ENCODE results near the gene IFITM10. TPM values are rescaled to one million over a fixed set of nuclear protein-coding genes. Genes with fewer than 3 reads are reported as not detected.
A peak's percentile ranks its signal among the peaks of the same experiment; 100 is the strongest.
"Not testable (repeated sequence)": the region's sequence is repeated elsewhere in the genome, so short reads cannot be mapped to it uniquely, and the experiment has no call there.

IFITM10 gene
- total and polyA plus RNA-seq, 9 of the 15 experiments (the other 6 are each of a cell fraction or from before 2014, with no cell fraction given) = 0.08 to 0.13 (median 0.09) TPM; not detected in 6

DNA sequence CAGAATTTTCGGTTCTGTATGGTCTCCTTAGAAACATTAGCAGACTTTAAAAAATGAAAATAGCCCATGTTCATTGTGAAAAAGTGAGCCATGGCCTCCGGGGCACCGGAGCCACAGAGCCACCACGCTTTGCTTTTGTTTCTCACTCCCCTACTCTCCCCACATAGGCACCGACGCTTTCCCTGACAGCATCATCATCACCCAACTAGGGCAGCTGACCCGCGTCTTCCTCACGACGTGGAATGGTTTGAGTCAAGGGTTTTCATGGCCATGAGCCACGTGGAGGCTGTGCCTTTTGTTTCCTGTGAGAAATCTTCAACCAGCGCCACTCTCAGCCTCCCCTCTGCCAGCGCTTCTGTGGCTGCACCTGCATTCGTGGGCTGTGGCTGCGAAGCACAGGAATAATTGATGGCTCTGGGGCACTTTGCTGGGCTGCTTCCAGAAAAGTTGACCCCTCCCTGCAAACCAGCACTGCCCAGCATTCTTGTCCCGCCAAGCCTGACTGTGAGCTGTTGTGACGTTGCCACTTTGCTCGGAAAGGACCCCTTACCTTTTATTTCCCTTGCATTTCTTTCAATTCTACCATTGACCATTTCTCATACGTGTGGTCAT is 62.0 kb downstream of the IFITM10 start:
- H3K9me3 ChIP-seq (replicated peaks; ENCODE audit: control insufficient read depth, insufficient read depth, low read depth, low read length); H3K79me2 ChIP-seq (ENCODE audit: control insufficient read depth, insufficient read depth, low read length); DNase-seq (ENCODE audit: extremely low read depth in 1 of 4, low spot score in 3 of 4); H3K9ac ChIP-seq (ENCODE audit: insufficient read depth in 1 of 2, low read depth in 2 of 2, low read length in 2 of 2); intact Hi-C loops (cut with micrococcal nuclease); H3K9me1 ChIP-seq (ENCODE audit: control insufficient read depth, insufficient read depth, low read length); FAIRE-seq; H4K20me1 ChIP-seq (replicated peaks; ENCODE audit: control insufficient read depth, insufficient read depth, low read length); H2AFZ ChIP-seq (ENCODE audit: low read depth, low read length); H3K36me3 ChIP-seq (ENCODE audit: control insufficient read depth, insufficient read depth, low read length); BruUV-seq (replicated peaks); H3K27ac ChIP-seq (ENCODE audit: extremely low read depth, low read depth, low read length); H3K4me2 ChIP-seq (ENCODE audit: insufficient read depth, low read length); H3K4me3 ChIP-seq; CTCF ChIA-PET (ENCODE audit: low intra/inter-chr PET ratio); H3K4me1 ChIP-seq (replicated peaks in 1 of 2; ENCODE audit: control insufficient read depth in 2 of 2, insufficient read depth in 2 of 2, low read length in 2 of 2); POLR2A ChIA-PET; ATAC-seq: not testable (repeated sequence)
- H3K27me3 ChIP-seq (ENCODE audit: control insufficient read depth in 2 of 2, insufficient read depth in 2 of 2, low read length in 2 of 2) = peaks cover 7 to 45% of the 10 kb centered on the region in 2 experiments; a peak in 3 of 5 replicates
- 0% methylated on average over 14 of the region's 19 CpGs for WGBS (ENCODE audit: insufficient coverage, low coverage, missing lambda C conversion rate)
- in situ Hi-C loops (cut with MboI) = loop anchor here (25.0 kb wide), 1 partner anchor 324 kb away; no protein-coding TSS in a partner anchor

DNA sequence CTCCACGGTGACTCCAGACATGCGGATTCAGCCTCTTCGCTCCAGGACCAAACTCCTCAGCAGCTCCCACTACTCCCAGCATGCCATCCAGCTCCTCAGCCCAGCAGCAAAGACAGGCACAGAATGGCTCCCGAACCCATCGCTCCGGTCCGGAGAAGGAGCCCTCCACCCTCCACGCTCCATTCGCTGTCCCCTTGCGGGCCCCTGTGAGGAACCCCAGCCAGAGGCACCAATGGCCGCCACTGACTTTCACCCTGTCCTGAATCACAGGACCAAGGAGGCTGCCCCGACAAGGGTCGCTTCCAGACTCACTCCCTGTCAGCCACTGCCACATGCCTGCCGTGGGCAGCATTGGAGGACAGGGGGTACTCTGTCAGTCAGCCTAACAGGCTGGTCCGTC is 64.2 kb downstream of the IFITM10 start:
- CTCF ChIA-PET (ENCODE audit: low intra/inter-chr PET ratio); H3K9me1 ChIP-seq (ENCODE audit: control insufficient read depth, insufficient read depth, low read length); BruUV-seq (replicated peaks); DNase-seq (ENCODE audit: extremely low read depth in 1 of 4, low spot score in 3 of 4); FAIRE-seq; ATAC-seq; POLR2A ChIA-PET; intact Hi-C loops (cut with micrococcal nuclease); H3K27ac ChIP-seq (ENCODE audit: extremely low read depth, low read depth, low read length); H3K4me1 ChIP-seq (replicated peaks in 1 of 2; ENCODE audit: control insufficient read depth in 2 of 2, insufficient read depth in 2 of 2, low read length in 2 of 2); H3K9me3 ChIP-seq (replicated peaks; ENCODE audit: control insufficient read depth, insufficient read depth, low read depth, low read length); H3K79me2 ChIP-seq (ENCODE audit: control insufficient read depth, insufficient read depth, low read length); H2AFZ ChIP-seq (ENCODE audit: low read depth, low read length); H3K36me3 ChIP-seq (ENCODE audit: control insufficient read depth, insufficient read depth, low read length); H4K20me1 ChIP-seq (replicated peaks; ENCODE audit: control insufficient read depth, insufficient read depth, low read length); H3K9ac ChIP-seq (ENCODE audit: insufficient read depth in 1 of 2, low read depth in 2 of 2, low read length in 2 of 2); H3K4me3 ChIP-seq; H3K4me2 ChIP-seq (ENCODE audit: insufficient read depth, low read length): not testable (repeated sequence)
- whole genome bisulfite sequencing (ENCODE audit: insufficient coverage, low coverage, missing lambda C conversion rate) = 2% methylated on average over 9 of the region's 15 CpGs
- in situ Hi-C loops (cut with MboI) = loop anchor here (25.0 kb wide), 1 partner anchor 326 kb away; no protein-coding TSS in a partner anchor
- peaks cover 11 to 46% of the 10 kb centered on the region in 2 experiments; a peak in 4 of 5 replicates for H3K27me3 ChIP-seq (ENCODE audit: control insufficient read depth in 2 of 2, insufficient read depth in 2 of 2, low read length in 2 of 2)

GRCh38 chr11:1684886-1685874 is 65.2 kb downstream of the IFITM10 start:
- H3K27ac ChIP-seq (ENCODE audit: extremely low read depth, low read depth, low read length); DNase-seq (ENCODE audit: extremely low read depth in 1 of 4, low spot score in 3 of 4); H3K36me3 ChIP-seq (ENCODE audit: control insufficient read depth, insufficient read depth, low read length); CTCF ChIA-PET (ENCODE audit: low intra/inter-chr PET ratio); intact Hi-C loops (cut with micrococcal nuclease); BruUV-seq (replicated peaks); H3K4me1 ChIP-seq (replicated peaks in 1 of 2; ENCODE audit: control insufficient read depth in 2 of 2, insufficient read depth in 2 of 2, low read length in 2 of 2); H3K9me3 ChIP-seq (replicated peaks; ENCODE audit: control insufficient read depth, insufficient read depth, low read depth, low read length); H4K20me1 ChIP-seq (replicated peaks; ENCODE audit: control insufficient read depth, insufficient read depth, low read length); H3K4me2 ChIP-seq (ENCODE audit: insufficient read depth, low read length); H3K79me2 ChIP-seq (ENCODE audit: control insufficient read depth, insufficient read depth, low read length); H2AFZ ChIP-seq (ENCODE audit: low read depth, low read length); FAIRE-seq; H3K9me1 ChIP-seq (ENCODE audit: control insufficient read depth, insufficient read depth, low read length); H3K4me3 ChIP-seq: not testable (repeated sequence)
- POLR2A ChIA-PET = interaction anchor here (0.6 kb wide), 1 partner anchor 32 kb away, joined by 3 read pairs; no protein-coding TSS in a partner anchor
- in situ Hi-C loops (cut with MboI) = loop anchor here (25.0 kb wide), 1 partner anchor 327 kb away; no protein-coding TSS in a partner anchor
- peak; percentile 29; the same call in 2 of the 3 replicates for ATAC-seq
- Histone ChIP-seq H3K27me3 (ENCODE audit: control insufficient read depth in 2 of 2, insufficient read depth in 2 of 2, low read length in 2 of 2) (peaks cover 8 to 38% of the 10 kb centered on the region in 2 experiments; a peak in 4 of 5 replicates), H3K9ac (ENCODE audit: insufficient read depth in 1 of 2, low read depth in 2 of 2, low read length in 2 of 2) (0 out of 4 replicates have a peak overlapping the region, but pooled peaks of 1 of the 2 experiments have one; percentile 35)
- 0% methylated on average over 7 of the region's 18 CpGs for WGBS (ENCODE audit: insufficient coverage, low coverage, missing lambda C conversion rate)

All from K562 (cell line).